HL-60/S4 treated with retinoic acid at 250 ng/mL for 4 days and 3 days (cell line): Measurements from ENCODE around the gene ADAM12.

Experiments
- in situ Hi-C: fragments of 300-500 bp; cut with MboI; formaldehyde crosslinking; loops from 2 replicates; pipeline ENCODE4 v1.7.0; 2022; ENCODE audit warnings: low sequenced_read_pairs

Gene ADAM12

DNA sequence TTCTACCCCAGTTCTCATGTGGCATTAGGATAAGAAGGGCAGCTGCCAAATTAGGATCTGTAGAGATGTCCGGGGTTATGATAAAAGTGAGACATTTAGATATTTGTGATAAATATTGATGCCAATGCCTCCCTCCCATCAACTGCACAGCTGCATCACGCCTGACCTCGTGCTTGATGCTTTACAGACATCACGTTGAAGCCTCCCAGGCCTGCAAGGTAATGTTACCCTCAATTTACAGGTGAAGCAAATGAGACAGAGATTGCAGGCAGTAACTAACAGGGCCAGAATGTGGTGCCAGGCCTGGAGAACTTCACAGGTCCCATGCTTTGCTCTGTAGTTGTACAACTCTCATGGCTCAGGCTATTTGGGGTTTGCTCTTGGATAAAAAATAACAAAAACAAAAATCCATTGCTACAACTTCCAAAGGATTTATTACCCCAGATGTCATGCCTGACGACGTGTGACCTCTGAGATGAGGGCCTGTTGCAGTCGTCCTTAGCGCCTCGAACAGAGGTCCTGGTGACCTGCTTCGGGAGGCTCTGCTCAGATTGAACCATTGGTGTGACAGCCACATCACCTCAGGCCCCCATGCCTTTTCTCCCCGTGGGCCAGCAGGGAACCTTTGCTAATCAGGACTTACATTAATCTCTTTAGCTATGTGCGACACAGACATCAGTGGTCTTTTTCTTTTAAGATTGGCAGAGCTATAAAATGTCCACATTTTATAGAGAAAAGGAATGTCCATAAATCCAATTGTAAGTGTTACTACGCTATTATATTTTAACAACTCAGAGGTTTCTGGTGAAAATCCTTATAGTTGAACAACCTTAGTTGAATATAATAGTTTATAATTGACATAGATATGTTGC, 169.3 kb downstream of the ADAM12 start:
- in situ Hi-C loops = no loop called here

DNA sequence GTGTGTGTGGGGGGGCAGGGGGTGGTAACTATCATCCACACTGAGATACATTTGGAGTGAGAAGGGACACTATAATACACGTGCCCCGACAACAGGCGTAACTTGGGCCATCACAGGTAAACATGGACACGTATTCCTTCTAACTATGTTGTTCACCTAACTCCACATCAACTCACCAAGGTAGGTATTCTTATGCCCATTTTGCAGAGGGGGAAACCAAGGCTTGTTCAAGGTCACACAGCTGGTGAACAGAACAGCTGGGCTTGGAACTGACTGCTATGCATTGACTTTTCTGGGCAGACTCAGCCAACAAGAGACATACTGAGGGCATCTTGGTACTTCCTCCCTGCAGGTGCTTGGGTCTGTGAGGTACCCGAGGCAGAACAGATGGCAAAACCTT, 170.1 kb downstream of the ADAM12 start:
- in situ Hi-C loops = no loop called here

GRCh38 chr10:126216632-126216961, 171.7 kb downstream of the ADAM12 start:
- in situ Hi-C loops = no loop called here

- in situ Hi-C loops = no loop called here
These were observed 172.3 kb downstream of the ADAM12 start for GRCh38 chr10:126215746-126216631.

- in situ Hi-C loops = no loop called here
These were observed 173.6 kb downstream of the ADAM12 start for GRCh38 chr10:126214679-126215078.

DNA sequence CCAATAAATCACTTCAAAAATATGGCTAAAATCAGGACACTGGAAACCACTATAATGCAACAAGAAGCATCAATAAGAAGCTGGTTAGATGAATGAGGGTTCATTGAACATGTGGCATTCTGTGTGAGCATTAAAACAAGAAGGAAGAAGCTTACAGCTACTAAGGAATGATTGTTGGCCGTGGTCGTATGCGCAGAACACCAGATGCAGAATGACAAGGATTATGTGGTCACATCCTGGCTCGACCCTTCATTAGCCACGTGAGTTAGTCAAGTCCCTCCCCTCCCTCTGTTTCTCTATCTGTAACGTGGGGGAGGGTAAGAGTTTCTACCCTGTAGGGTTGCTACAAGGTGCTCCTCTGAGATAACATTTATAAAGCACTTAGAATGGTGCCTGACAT, 174.3 kb downstream of the ADAM12 start:
- in situ Hi-C loops = no loop called here

GRCh38 chr10:126212738-126213137, 175.5 kb downstream of the ADAM12 start:
- in situ Hi-C loops = no loop called here

GRCh38 chr10:126210051-126210651, 178.1 kb downstream of the ADAM12 start:
- in situ Hi-C loops = no loop called here

DNA sequence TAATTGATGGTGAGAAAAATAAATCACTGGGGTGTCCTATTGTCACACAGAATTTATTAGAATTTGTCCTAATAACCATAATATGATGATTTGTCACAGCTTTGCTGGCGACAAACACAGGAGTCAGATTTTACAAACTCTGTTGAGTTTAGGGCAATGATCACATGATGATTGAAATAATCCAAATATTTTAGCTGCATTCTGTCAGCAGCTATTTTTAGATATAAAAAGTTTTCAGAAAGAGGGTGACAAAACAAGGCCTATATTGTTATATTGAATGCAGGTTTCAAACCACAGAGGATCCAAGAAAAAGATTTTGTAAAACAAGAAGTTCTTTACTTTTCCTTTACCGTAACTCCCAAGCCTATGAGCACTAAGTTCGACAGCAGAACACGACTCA, 178.8 kb downstream of the ADAM12 start:
- in situ Hi-C loops = no loop called here

DNA sequence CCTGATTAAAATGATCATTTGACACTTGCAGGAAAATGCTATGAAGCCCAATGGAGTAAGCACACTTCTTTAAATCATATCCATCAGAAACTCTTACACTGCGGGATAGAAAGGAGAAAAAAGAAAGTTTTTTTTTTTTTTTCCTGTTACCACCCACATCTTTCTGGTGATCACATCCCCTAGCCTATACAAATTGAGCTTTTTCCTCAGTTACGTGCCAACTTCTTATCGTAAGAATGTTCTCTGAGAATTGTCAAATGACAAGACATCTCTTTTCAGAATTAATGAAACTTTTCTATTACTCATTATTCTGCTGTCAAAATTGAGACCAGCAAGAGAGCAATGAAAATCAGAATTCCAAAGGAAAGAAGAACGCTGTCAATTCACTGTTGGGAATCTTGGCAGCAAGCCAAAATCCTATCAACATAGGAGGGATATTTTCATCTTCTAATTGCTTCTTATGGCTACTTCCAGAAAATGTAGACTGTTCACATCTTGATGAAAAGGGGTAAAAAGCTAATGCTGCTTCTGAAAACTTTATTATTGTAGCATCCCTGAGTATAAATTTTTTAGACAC, 179.5 kb downstream of the ADAM12 start:
- in situ Hi-C loops = no loop called here

GRCh38 chr10:126207851-126208250, 180.4 kb downstream of the ADAM12 start:
- in situ Hi-C loops = no loop called here

- in situ Hi-C loops = no loop called here
These were observed 180.9 kb downstream of the ADAM12 start for GRCh38 chr10:126207313-126207771.

DNA sequence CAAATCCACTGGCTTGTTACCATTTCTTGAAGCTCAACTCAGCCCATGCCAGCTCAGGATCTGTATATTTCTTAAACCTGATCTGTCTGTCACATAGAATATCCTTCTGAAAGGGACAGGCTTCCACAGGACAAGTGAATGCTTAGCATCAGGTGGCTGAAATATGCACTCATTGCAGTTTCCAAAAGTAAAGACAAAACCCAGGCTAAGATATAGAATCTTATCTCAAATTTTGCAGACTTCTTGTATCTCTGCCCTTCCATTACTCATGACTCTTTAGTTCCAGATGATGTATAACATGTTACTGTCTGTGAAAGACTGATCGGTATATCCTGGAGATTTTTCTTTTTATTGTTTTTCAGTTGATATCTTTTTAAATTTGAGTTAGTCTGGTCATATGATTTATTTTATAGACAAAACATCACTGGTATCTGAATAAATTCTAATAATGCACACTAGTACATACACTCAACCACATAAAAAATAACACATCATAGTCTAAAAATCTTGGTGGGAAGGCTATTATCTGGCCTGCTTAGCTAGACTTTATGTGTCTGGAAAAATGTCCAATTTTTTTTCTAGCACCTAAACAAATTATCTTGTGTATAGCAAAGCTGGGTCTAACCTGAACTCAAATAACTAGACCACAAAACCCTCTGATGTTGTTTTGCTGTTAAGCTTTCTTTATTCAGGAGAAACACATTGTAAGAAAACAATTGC, 182.6 kb downstream of the ADAM12 start:
- in situ Hi-C loops = no loop called here

DNA sequence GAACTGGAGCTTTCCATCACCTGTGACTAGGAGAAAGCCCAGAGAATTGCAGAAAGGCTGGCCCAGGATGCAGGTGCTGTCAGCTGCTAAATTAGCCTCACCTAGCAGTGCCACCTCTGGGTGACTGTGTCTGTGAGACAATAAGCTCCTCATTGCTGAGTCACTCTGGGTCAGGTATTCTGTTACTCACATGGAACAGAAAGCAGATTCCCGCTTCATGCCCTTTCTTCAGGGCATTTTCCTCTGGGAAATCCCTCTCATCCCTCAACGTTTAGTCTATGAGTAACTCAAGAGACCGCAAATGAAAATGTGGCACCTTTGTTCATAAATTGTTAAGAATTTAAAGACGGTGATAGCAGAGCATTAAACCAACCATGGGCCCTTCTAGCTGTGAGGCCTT, 184.0 kb downstream of the ADAM12 start:
- in situ Hi-C loops = no loop called here

GRCh38 chr10:126203746-126204145, 184.5 kb downstream of the ADAM12 start:
- in situ Hi-C loops = no loop called here

GRCh38 chr10:126201603-126202002, 186.7 kb downstream of the ADAM12 start:
- in situ Hi-C loops = no loop called here

- in situ Hi-C loops = no loop called here
These were observed 188.9 kb downstream of the ADAM12 start for GRCh38 chr10:126199221-126199998.

DNA sequence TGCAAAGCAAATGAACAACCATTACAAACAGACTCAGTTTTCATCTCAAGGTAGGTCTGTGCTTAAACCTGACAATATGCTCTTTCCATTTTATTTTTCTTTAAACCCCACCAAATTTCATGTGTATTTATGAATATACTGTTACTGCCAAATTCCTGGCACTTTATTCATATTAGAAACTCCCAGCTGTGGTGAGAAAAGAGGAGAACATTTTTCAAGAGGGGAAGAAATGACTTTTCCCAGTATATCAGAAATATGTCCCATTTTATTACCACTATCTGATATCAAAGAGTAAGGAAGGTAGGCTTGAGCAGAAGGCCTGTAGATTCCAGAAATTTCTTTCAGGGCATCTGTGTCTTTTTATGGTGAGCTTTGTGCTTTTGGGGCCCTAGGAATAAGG, 189.6 kb downstream of the ADAM12 start:
- in situ Hi-C loops = no loop called here

DNA sequence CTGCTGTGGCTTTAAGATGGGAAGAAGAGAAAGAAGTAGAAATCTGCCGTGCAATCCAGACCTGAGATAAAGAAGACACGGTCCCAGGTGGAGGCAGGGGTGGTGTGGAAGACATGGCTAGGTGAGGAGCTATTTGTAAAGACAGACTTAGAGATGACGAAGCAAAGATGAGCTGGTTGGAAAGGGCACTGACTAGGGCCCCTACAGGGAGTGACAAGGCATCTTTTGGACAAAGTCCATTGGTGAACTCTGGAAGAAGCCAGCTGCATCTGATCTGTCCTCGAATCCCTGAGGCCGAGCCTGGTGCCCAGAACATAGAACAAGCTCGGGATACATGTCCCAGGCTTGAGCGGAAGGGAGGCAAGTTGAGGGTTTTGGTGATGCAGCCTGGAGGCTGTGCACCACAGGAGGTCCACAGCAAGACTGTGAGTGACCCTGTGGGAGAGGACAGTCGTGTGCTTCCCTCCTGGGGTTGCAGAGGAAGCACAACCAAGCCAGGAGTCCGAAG, 191.2 kb downstream of the ADAM12 start:
- in situ Hi-C loops = no loop called here

- in situ Hi-C loops = no loop called here
These were observed 192.0 kb downstream of the ADAM12 start for GRCh38 chr10:126196281-126196680.
